Esophagus (tissue), 2 donors: ENCODE data around the gene MIPOL1. TPM values are rescaled to one million over a fixed set of nuclear protein-coding genes. Genes with fewer than 3 reads are reported as not detected.
"Not testable (repeated sequence)": the region's sequence is repeated elsewhere in the genome, so short reads cannot be mapped to it uniquely, and the experiment has no call there.

Experiments
- H3K27ac ChIP-seq, 2 donors: one replicate each; pipeline ENCODE4 v1.5.1; 2013; ENCODE audit warnings: low read depth in 2 of 2, mild to moderate bottlenecking in 2 of 2, inconsistent platforms in 1 of 2, low read length in 1 of 2, moderate library complexity in 1 of 2
- H3K27me3 ChIP-seq, 2 donors: one replicate each; pipeline ENCODE4 v1.6.1; 2013; ENCODE audit warnings: low read length in 2 of 2, control low read depth in 1 of 2, mild to moderate bottlenecking in 1 of 2; ENCODE audit not compliant: insufficient read depth in 2 of 2, control insufficient read depth in 1 of 2
- H3K36me3 ChIP-seq, 2 donors: one replicate each; pipeline ENCODE4 v1.6.1; 2013; ENCODE audit warnings: low read length in 1 of 2; ENCODE audit not compliant: control insufficient read depth in 2 of 2, insufficient read depth in 2 of 2
- H3K4me1 ChIP-seq, 2 donors: one replicate each; pipeline ENCODE4 v1.6.1; 2013; ENCODE audit warnings: low read length in 1 of 2; ENCODE audit not compliant: control insufficient read depth in 2 of 2, insufficient read depth in 2 of 2
- H3K4me3 ChIP-seq, 2 donors: one replicate each; pipeline ENCODE4 v1.5.1; 2013; ENCODE audit warnings: low read length in 2 of 2, mild to moderate bottlenecking in 2 of 2, low read depth in 1 of 2, moderate library complexity in 1 of 2
- H3K9me3 ChIP-seq, 2 donors: one replicate each; pipeline ENCODE4 v1.6.1; 2013; ENCODE audit warnings: mild to moderate bottlenecking in 2 of 2, low read depth in 1 of 2, low read length in 1 of 2, moderate library complexity in 1 of 2; ENCODE audit not compliant: control insufficient read depth in 2 of 2, insufficient read depth in 1 of 2
- WGBS, 2 donors: extraction: QIAGEN DNeasy Blood & Tissue Kit; methylation state at CpG; one replicate each; pipeline ENCODE4 v1.1.7; 2013; 5-methylcytosine and 5-hydroxymethylcytosine counted together
- polyA plus RNA-seq, 2 donors: library from polyadenylated mRNA; stranded (reverse); fragments of 200-250 nt; gene quantifications; one replicate each; pipeline ENCODE4 v1.2.3, GENCODE V29; 2013
- donor health status: healthy with polysubstance abuse.
- donor health status: Bipolar disorder and iron deficiency.

Gene MIPOL1
- polyA plus RNA-seq: 1 to 10 TPM; 1.5 to 2.2 TPM

GRCh38 chr14:37197421-37198272 lies at the start of gene MIPOL1:
Gene MIPOL1, plus strand, starts transcription at chr14:37197937. Its CDS starts 49,952 bp downstream, at chr14:37247889.
- WGBS, 2 donors: 2 to 4% methylated on average over 70 of the region's 70 CpGs
- Histone ChIP-seq H3K4me3 (peak within 1 kb of the TSS; percentile 74 to 77), H3K27me3 (no peaks in the 10 kb centered on the region), H3K36me3 (no peaks in the 10 kb centered on the region), H3K27ac (peak within 1 kb of the TSS; percentile 93 to 95), H3K4me1 (no peaks in the 10 kb centered on the region), H3K9me3 (no peaks in the 10 kb centered on the region)

- H3K4me3 ChIP-seq: no peak overlapping the region
- no peaks in the 10 kb centered on the region for H3K4me1 ChIP-seq
- H3K36me3 ChIP-seq: no peaks in the 10 kb centered on the region
- H3K9me3 ChIP-seq: no peaks in the 10 kb centered on the region
- 1 to 2% methylated on average over 3 of the region's 3 CpGs for WGBS, 2 donors
- no peaks in the 10 kb centered on the region for H3K27me3 ChIP-seq
- no peak overlapping the region for H3K27ac ChIP-seq
Measured at GRCh38 chr14:37150414-37150813, 47.3 kb upstream of the MIPOL1 start.

- Histone ChIP-seq H3K4me1 (no peaks in the 10 kb centered on the region), H3K27me3 (no peaks in the 10 kb centered on the region), H3K4me3 (no peak overlapping the region), H3K36me3 (no peaks in the 10 kb centered on the region), H3K27ac (no peak overlapping the region), H3K9me3 (no peaks in the 10 kb centered on the region)
- 44 to 46% methylated on average over 1 of the region's 1 CpG for WGBS, 2 donors
Measured at GRCh38 chr14:37153005-37153404, 44.7 kb upstream of the MIPOL1 start.

- H3K27me3 ChIP-seq: no peaks in the 10 kb centered on the region
Measured at GRCh38 chr14:37153483-37153882, 44.3 kb upstream of the MIPOL1 start.

GRCh38 chr14:37157987-37158386 lies 39.8 kb upstream of the MIPOL1 start:
- 89 to 91% methylated on average over 2 of the region's 2 CpGs for WGBS, 2 donors
- Histone ChIP-seq H3K36me3 (no peaks in the 10 kb centered on the region), H3K27ac (no peak overlapping the region), H3K4me1 (no peaks in the 10 kb centered on the region), H3K27me3 (no peaks in the 10 kb centered on the region), H3K9me3 (no peaks in the 10 kb centered on the region), H3K4me3 (no peak overlapping the region)

More at GRCh38 chr14:37153483-37153882, 44.3 kb upstream of the MIPOL1 start:
- Histone ChIP-seq H3K4me3 (no peak overlapping the region), H3K4me1 (no peaks in the 10 kb centered on the region), H3K9me3 (no peaks in the 10 kb centered on the region), H3K27ac (no peak overlapping the region), H3K36me3 (no peaks in the 10 kb centered on the region)
- WGBS, 2 donors: 84 to 86% methylated on average over 5 of the region's 5 CpGs

GRCh38 chr14:37162307-37162706 lies 35.4 kb upstream of the MIPOL1 start:
- H3K27me3 ChIP-seq, H3K4me1 ChIP-seq, H3K9me3 ChIP-seq, H3K36me3 ChIP-seq, H3K27ac ChIP-seq, H3K4me3 ChIP-seq: not testable (repeated sequence)
- 83% methylated on average over 1 of the region's 2 CpGs; no CpG with 5 or more reads in 1 of the 2 donors for whole genome bisulfite sequencing, 2 donors

GRCh38 chr14:37165794-37166193 lies 31.9 kb upstream of the MIPOL1 start:
- H3K4me1 ChIP-seq: no peaks in the 10 kb centered on the region
- H3K36me3 ChIP-seq: no peaks in the 10 kb centered on the region
- H3K4me3 ChIP-seq: no peak overlapping the region
- H3K9me3 ChIP-seq: no peaks in the 10 kb centered on the region
- H3K27ac ChIP-seq: no peak overlapping the region
- H3K27me3 ChIP-seq: no peaks in the 10 kb centered on the region
- 85 to 93% methylated on average over 3 of the region's 3 CpGs for WGBS, 2 donors

- peaks cover 0 to 3% of the 10 kb centered on the region in 2 donors for H3K4me1 ChIP-seq
- no peaks in the 10 kb centered on the region for H3K27me3 ChIP-seq
- WGBS, 2 donors: 82 to 89% methylated on average over 10 of the region's 10 CpGs
- no peaks in the 10 kb centered on the region for H3K36me3 ChIP-seq
- peaks cover 0 to 2% of the 10 kb centered on the region in 2 donors for H3K9me3 ChIP-seq
- H3K27ac ChIP-seq: no peak overlapping the region
- H3K4me3 ChIP-seq: no peak overlapping the region
Measured at GRCh38 chr14:37167151-37168047, 30.3 kb upstream of the MIPOL1 start.

GRCh38 chr14:37168721-37169120 lies 29.0 kb upstream of the MIPOL1 start:
- WGBS, 2 donors: 70 to 94% methylated on average over 4 of the region's 4 CpGs
- H3K27ac ChIP-seq: no peak overlapping the region

More at GRCh38 chr14:37168721-37169120, 29.0 kb upstream of the MIPOL1 start:
- peaks cover 0 to 6% of the 10 kb centered on the region in 2 donors for H3K4me1 ChIP-seq
- no peaks in the 10 kb centered on the region for H3K36me3 ChIP-seq
- H3K9me3 ChIP-seq: peaks cover 0 to 2% of the 10 kb centered on the region in 2 donors
- no peak overlapping the region for H3K4me3 ChIP-seq
- no peaks in the 10 kb centered on the region for H3K27me3 ChIP-seq
